Measurements from ENCODE around the gene MRPL36. TPM values are rescaled to one million over a fixed set of nuclear protein-coding genes. Genes with fewer than 3 reads are reported as not detected.
"Not testable (repeated sequence)": the region's sequence is repeated elsewhere in the genome, so short reads cannot be mapped to it uniquely, and the experiment has no call there.

MRPL36 gene
- total RNA-seq, 1 donor from 2014 or later = 31.1 TPM

GRCh38 chr5:1832511-1833250 is 33.0 kb upstream of the MRPL36 start:
- no peak for DNase-seq (ENCODE audit: low spot score)
- ATAC-seq = no peak

DNA sequence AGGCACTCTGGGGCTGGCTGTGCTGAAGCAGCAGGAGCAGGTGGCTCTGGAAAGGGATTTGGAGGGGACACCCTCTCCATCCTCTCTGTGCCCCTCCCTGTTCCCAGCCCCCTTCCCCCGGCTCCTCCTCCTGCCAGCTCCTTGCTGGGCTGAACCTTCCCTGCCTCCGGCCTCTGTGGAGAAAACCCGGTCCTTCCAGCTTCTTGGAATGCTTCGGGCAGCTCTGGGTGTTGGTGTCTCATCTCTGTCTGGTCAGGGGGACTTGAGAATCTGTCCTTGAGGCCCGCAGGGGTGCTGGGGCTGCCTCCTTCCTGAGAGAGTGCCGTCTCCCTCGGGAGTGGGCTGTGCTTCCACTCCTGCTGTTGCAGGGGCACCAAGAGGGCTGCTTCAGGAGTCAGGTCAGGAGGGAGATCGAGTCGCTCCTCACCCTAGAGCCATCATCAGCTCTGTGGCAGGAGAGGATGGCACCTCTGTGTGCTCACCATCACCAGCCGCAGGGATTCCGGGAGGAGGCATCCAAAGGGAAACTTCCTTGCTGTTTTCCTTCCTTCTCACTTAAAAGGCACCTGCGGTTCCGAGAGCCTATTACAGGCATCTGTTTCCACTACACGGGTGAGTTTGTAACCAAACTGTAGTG is 32.2 kb upstream of the MRPL36 start:
- DNase-seq (ENCODE audit: low spot score) (no peak), ATAC-seq (no peak)

DNA sequence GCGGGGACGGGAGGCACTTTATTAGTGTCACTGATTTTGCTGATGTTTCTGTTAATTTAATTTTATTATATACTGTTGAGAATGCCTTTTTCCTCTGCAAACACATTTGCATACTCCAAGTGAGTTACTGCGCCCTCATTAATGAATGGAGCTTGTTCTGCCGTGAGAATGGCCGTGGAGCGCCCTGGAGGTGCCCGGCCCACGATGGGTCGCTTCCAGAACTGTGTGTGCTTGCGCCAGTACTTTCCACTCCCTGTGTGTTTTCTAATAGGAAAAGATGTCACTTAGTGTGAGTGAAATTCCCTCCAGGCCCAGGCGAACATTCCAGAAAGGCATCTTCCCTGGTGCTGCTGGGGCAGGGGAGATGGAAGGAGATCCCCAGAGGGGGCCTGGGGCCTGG is 31.6 kb upstream of the MRPL36 start:
- ATAC-seq = no peak
- no peak for DNase-seq (ENCODE audit: low spot score)

DNA sequence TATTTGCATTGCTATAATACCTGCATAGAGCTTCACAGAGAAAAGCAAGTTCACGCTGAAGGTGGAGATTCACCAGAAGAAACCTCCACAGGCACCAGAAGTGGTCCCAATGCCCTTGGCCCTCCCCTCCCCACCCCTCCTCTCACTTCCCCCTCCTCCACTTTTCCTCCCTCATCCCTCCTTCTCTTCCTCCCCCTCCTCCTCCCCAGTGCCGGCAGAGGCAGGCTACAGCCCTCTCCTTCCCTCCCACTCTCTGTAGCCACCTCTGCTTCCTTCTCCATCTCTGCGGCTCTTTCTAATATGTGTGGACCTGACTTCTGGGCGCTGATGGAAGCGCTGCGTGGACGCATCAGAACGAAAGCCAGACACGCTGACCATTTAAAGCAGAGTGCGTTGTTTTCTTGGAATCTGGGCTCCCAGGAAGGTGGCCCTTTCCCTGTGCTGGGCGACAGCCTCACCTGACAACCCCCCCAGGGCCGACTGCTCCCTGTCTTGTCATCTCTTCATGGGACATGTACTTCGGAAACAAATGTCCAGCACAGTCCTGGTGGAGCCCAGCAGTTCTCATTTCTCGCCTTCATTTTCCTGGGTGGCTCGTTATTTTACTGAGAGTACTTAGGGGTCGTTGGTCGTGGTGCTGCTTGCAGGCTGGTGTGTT is 31.1 kb upstream of the MRPL36 start:
- ATAC-seq = no peak
- no peak for DNase-seq (ENCODE audit: low spot score)

DNA sequence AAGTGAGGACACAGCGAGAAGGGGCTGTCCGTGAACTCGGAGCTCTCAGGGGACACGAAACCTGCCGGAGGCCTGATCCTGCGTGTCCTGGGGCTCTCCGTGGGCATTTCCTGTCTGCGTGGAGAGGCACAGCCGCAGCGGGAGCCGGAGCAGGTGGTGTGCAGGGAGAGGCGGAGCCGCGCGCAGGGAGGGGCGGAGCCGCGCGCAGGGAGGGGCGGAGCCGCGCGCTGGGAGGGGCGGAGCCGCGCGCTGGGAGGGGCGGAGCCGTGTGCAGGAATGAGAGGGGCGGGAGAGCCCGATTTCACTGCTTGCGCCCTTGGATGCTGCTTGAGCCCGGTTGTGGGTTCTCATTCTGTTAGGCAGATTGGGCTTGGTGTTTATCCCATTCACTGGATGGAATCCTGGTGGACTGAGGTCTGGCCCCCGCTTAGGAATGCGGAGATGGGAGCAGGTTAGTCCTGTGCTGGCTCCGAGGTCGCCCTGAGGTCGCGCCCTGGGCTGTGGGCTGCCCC is 28.3 kb upstream of the MRPL36 start:
- ATAC-seq (peak; percentile 28), DNase-seq (ENCODE audit: low spot score) (no peak)

- peak; percentile 33 for DNase-seq (ENCODE audit: low spot score)
- ATAC-seq = no peak
Measured at GRCh38 chr5:1827025-1827885, 27.6 kb upstream of the MRPL36 start.

GRCh38 chr5:1826235-1826980 is 26.8 kb upstream of the MRPL36 start:
- ATAC-seq = peak; percentile 21
- DNase-seq (ENCODE audit: low spot score) = peak; percentile 40

- ATAC-seq = peak; percentile 18
- DNase-seq (ENCODE audit: low spot score) = peak; percentile 38
Measured at GRCh38 chr5:1824903-1825841, 25.5 kb upstream of the MRPL36 start.

GRCh38 chr5:1824109-1824821 is 24.6 kb upstream of the MRPL36 start:
- ATAC-seq (no peak), DNase-seq (ENCODE audit: low spot score) (peak; percentile 35)

- ATAC-seq (no peak), DNase-seq (ENCODE audit: low spot score) (peak; percentile 21)
Measured at GRCh38 chr5:1823381-1824034, 23.9 kb upstream of the MRPL36 start.

- ATAC-seq (no peak), DNase-seq (ENCODE audit: low spot score) (peak; percentile 10)
Measured at GRCh38 chr5:1821862-1822261, 22.2 kb upstream of the MRPL36 start.

GRCh38 chr5:1820926-1821325 is 21.3 kb upstream of the MRPL36 start:
- ATAC-seq (no peak), DNase-seq (ENCODE audit: low spot score) (peak; percentile 19)

DNA sequence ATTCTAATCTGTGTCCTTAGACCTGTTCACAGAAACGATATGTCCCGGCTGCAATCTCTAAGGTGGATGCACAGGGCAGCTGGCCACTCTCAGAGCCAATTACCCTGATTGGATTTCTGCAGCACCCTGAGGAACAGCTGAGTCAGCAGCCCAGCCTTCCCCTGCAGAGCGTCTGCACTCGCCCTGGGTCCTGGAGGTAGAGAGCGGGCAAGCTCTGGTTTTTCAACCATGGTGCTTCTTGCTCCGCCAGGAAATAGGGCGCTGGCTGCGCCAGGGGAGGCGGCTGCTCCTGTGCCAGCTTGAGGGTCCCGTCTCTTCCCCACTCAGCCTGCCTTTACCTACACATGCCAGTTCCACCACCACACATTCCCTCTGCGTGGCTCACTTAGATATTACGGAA is 20.7 kb upstream of the MRPL36 start:
- ATAC-seq (no peak), DNase-seq (ENCODE audit: low spot score) (peak; percentile 26)

DNA sequence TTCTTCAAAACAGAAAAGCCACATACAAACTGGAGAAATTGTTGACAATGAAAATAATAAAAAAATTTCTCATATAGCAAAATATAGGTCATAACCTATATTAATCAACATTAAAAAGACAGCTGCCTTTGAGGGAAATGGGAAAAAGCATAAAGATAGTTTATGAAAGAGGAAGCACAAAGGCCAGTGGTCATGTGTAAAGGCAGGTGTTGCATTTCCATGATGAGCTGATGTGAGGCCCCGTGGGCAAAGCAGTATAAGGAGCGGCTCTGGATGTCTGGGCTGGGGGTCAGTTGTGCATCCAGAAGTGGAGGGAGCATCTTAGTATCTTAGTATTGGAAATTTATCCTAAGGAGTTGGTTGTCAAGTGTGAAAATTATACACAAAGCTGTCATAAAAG is 19.8 kb upstream of the MRPL36 start:
- no peak for ATAC-seq
- peak; percentile 19 for DNase-seq (ENCODE audit: low spot score)

GRCh38 chr5:1818784-1819183 is 19.1 kb upstream of the MRPL36 start:
- no peak for ATAC-seq

GRCh38 chr5:1817261-1818043 is 17.8 kb upstream of the MRPL36 start:
- no peak for DNase-seq (ENCODE audit: low spot score)
- no peak for ATAC-seq

More at GRCh38 chr5:1818784-1819183, 19.1 kb upstream of the MRPL36 start:
- DNase-seq (ENCODE audit: low spot score) = no peak

DNA sequence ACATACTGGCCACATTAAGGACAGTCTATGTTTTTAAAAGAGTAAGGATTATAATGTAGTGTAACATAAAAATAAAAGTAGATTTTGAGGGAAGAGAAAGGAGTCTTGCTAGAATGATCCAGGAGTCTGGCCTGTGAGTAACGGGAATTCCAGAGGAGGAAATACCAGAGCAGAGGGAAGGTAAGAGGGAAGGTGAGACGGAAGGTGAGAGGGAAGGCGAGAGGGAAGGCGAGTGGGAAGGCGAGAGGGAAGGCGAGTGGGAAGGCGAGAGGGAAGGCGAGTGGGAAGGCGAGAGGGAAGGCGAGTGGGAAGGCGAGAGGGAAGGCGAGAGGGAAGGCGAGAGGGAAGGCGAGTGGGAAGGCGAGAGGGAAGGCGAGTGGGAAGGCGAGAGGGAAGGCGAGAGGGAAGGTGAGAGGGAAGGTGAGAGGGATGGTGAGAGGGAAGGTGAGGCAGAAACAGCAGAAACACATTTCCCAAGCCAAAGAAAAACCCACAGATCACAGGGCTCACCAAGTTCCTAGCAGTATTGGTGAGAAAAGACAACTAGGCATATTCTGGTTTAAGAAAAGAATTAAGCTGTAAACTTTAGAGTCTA is 17.0 kb upstream of the MRPL36 start:
- DNase-seq (ENCODE audit: low spot score); ATAC-seq: not testable (repeated sequence)

Measured in left lobe of liver (tissue), 2 donors.